SU-DHL-6 (cell line): ENCODE measurements around the gene KAZN.

Experiments
- H2AFZ ChIP-seq: fragments of 200-600 bp; sonication (generic); 2 replicates; pipeline ENCODE4 v1.6.1; 2014; ENCODE audit warnings: low read depth, mild to moderate bottlenecking, moderate library complexity, mixed read lengths, antibody characterized with exemption, low read length; ENCODE audit not compliant: severe bottlenecking
- H3F3A ChIP-seq: fragments of 200-600 bp; shearing (Covaris generic); 2 replicates; pipeline ENCODE4 v1.6.0; 2016; ENCODE audit warnings: antibody characterized with exemption, mild to moderate bottlenecking; ENCODE audit not compliant: insufficient read depth
- H3K27ac ChIP-seq: fragments of 200-600 bp; sonication (generic); 2 replicates; pipeline ENCODE4 v1.5.1; 2016; ENCODE audit warnings: low read depth, mild to moderate bottlenecking, low read length, moderate library complexity, mixed read lengths
- H3K27me3 ChIP-seq: fragments of 200-600 bp; sonication (generic), shearing (Covaris generic); 2 replicates; pipeline ENCODE4 v1.6.0; 2014; ENCODE audit warnings: mild to moderate bottlenecking, low read length
- H3K36me3 ChIP-seq: fragments of 200-600 bp; sonication (generic); 2 replicates; pipeline ENCODE4 v1.6.1; 2014; ENCODE audit warnings: mild to moderate bottlenecking, low read length, mixed read lengths
- H3K4me2 ChIP-seq: fragments of 300-600, 200-600 bp; shearing (Covaris generic), sonication (generic); 2 replicates; pipeline ENCODE4 v1.6.0; 2014; ENCODE audit warnings: low read length, low read depth, mild to moderate bottlenecking; ENCODE audit not compliant: poor library complexity, severe bottlenecking
- H3K4me3 ChIP-seq: fragments of 200-600 bp; sonication (generic); 2 replicates; pipeline ENCODE4 v1.5.1; 2014; ENCODE audit warnings: antibody characterized with exemption, low read length, mild to moderate bottlenecking, mixed read lengths; ENCODE audit not compliant: insufficient read depth, poor library complexity, severe bottlenecking
- H3K79me2 ChIP-seq: fragments of 200-600 bp; sonication (generic); 2 replicates; pipeline ENCODE4 v1.6.1; 2014; ENCODE audit warnings: mild to moderate bottlenecking, low read length, moderate library complexity; ENCODE audit not compliant: insufficient read depth
- H3K9ac ChIP-seq: fragments of 200-600 bp; sonication (generic); 2 replicates; pipeline ENCODE4 v1.7.0; 2014; ENCODE audit warnings: mild to moderate bottlenecking, low read length
- H3K9me2 ChIP-seq: fragments of 200-600 bp; sonication (generic); replicated peaks from 2 replicates; pipeline ENCODE4 v1.6.1; 2014; ENCODE audit warnings: low read length; ENCODE audit not compliant: insufficient read depth
- H3K9me3 ChIP-seq: fragments of 200-600 bp; sonication (generic); 2 replicates; pipeline ENCODE4 v1.6.1; 2014; ENCODE audit warnings: low read length, mixed read lengths; ENCODE audit not compliant: insufficient read depth
- H4K20me1 ChIP-seq: fragments of 200-600 bp; sonication (generic); 2 replicates; pipeline ENCODE4 v1.6.1; 2014; ENCODE audit warnings: low read depth, mild to moderate bottlenecking, antibody characterized with exemption, low read length, moderate library complexity, mixed read lengths
- EZH2phosphoT487 ChIP-seq: fragments of 200-600 bp; sonication (generic), shearing (Covaris generic); conservative IDR thresholded peaks from 2 replicates; pipeline ENCODE4 v1.6.1; 2018; ENCODE audit warnings: mild to moderate bottlenecking, antibody characterized with exemption, low read length, moderate library complexity, mixed read lengths
- TF ChIP-seq, protein P1 (sequence below): fragments of 200-600 bp; sonication (generic); IDR thresholded peaks from one replicate; pipeline ENCODE4 v1.5.1; 2017; ENCODE audit warnings: antibody characterized with exemption, mild to moderate bottlenecking, low read length, moderate library complexity; ENCODE audit not compliant: insufficient read depth, poor library complexity, severe bottlenecking

Gene KAZN

GRCh38 chr1:14975119-14975518, 376.6 kb downstream of the KAZN start:
- Histone ChIP-seq H3K9ac (no peak overlapping the region), H3K36me3 (no peaks in the 10 kb centered on the region), H4K20me1 (no peaks in the 10 kb centered on the region), H3K27ac (no peak overlapping the region), H3K4me2 (no peak overlapping the region), H3K79me2 (no peaks in the 10 kb centered on the region), H3K9me3 (no peaks in the 10 kb centered on the region), H3F3A (no peaks in the 10 kb centered on the region), H3K9me2 (no peaks in the 10 kb centered on the region), H3K4me3 (no peak overlapping the region), H3K27me3 (no peaks in the 10 kb centered on the region), H2AFZ (no peak overlapping the region)
- TF ChIP-seq EZH2phosphoT487 = no peak
- TF ChIP-seq, protein P1, sequence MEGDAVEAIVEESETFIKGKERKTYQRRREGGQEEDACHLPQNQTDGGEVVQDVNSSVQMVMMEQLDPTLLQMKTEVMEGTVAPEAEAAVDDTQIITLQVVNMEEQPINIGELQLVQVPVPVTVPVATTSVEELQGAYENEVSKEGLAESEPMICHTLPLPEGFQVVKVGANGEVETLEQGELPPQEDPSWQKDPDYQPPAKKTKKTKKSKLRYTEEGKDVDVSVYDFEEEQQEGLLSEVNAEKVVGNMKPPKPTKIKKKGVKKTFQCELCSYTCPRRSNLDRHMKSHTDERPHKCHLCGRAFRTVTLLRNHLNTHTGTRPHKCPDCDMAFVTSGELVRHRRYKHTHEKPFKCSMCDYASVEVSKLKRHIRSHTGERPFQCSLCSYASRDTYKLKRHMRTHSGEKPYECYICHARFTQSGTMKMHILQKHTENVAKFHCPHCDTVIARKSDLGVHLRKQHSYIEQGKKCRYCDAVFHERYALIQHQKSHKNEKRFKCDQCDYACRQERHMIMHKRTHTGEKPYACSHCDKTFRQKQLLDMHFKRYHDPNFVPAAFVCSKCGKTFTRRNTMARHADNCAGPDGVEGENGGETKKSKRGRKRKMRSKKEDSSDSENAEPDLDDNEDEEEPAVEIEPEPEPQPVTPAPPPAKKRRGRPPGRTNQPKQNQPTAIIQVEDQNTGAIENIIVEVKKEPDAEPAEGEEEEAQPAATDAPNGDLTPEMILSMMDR = no peak

GRCh38 chr1:14976256-14976655, 377.8 kb downstream of the KAZN start:
- Histone ChIP-seq H3K9me2 (no peaks in the 10 kb centered on the region), H3K4me2 (no peak overlapping the region), H3K27me3 (no peaks in the 10 kb centered on the region), H3K27ac (no peak overlapping the region), H3K9ac (no peak overlapping the region), H3K4me3 (no peak overlapping the region), H3K79me2 (no peaks in the 10 kb centered on the region), H3K36me3 (no peaks in the 10 kb centered on the region), H4K20me1 (no peaks in the 10 kb centered on the region), H3K9me3 (no peaks in the 10 kb centered on the region), H2AFZ (no peak overlapping the region), H3F3A (no peaks in the 10 kb centered on the region)
- no peak for TF ChIP-seq EZH2phosphoT487
- TF ChIP-seq, protein P1 = no peak

DNA sequence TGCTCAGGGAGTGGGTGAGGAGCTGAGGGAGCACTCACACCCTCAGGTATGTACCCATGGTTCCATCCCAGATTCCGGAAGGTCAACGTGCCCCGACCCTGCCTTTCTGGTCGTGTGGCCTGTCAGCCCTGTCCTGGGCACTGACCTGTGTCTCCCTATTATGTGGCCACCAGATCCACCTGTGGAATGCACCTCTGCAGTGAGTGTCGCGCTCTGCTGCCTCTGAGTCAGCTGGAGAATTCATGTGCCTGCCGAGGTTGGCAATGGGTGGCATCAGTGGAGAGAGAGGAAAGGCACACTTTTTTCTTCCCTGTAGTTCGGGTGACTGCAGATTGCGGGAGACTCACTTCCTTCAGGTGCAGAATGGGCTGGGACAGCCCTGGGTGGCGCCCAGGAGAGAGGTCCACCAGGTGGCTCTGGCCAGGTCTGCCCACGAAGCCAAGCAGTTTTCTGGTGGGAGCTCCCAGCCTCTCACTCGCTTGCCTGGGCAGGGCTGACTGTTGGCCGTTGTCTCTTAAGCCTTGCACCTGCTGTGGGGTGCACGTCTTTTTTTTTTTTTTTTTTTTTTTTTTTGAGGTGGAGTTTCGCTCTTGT, 378.9 kb downstream of the KAZN start:
- no peaks in the 10 kb centered on the region for H3K36me3 ChIP-seq
- H3F3A ChIP-seq = no peaks in the 10 kb centered on the region
- no peak overlapping the region for H3K9ac ChIP-seq
- TF ChIP-seq EZH2phosphoT487 = no peak
- TF ChIP-seq, protein P1 = no peak
- no peaks in the 10 kb centered on the region for H3K79me2 ChIP-seq
- no peaks in the 10 kb centered on the region for H3K9me3 ChIP-seq
- H4K20me1 ChIP-seq = no peaks in the 10 kb centered on the region
- H3K4me3 ChIP-seq = no peak overlapping the region
- H3K27me3 ChIP-seq = no peaks in the 10 kb centered on the region
- H3K27ac ChIP-seq = no peak overlapping the region
- no peak overlapping the region for H2AFZ ChIP-seq
- no peaks in the 10 kb centered on the region for H3K9me2 ChIP-seq
- H3K4me2 ChIP-seq = no peak overlapping the region
